H9 (cell line): ENCODE data around the gene TTC39C. TPM values are rescaled to one million over a fixed set of nuclear protein-coding genes. Genes with fewer than 3 reads are reported as not detected.

Experiments used
- DNase-seq: peaks from one replicate; pipeline ENCODE4 v3.0.0-alpha.2; 2017
- H2AFZ ChIP-seq: one replicate; pipeline ENCODE4 v1.6.1; 2013; ENCODE audit warnings: mild to moderate bottlenecking, low read length, control low read depth, moderate library complexity
- H2AK5ac ChIP-seq: 2 replicates; pipeline ENCODE4 v1.6.1; 2013; ENCODE audit warnings: low read length, control low read depth, mixed read lengths; ENCODE audit not compliant: insufficient read length
- H2BK120ac ChIP-seq: one replicate; pipeline ENCODE4 v1.6.1; 2013; ENCODE audit warnings: low read depth, mild to moderate bottlenecking, low read length, control low read depth, inconsistent platforms; ENCODE audit not compliant: poor library complexity, severe bottlenecking
- H2BK12ac ChIP-seq: 2 replicates; pipeline ENCODE4 v1.6.1; 2013; ENCODE audit warnings: low read length, control low read depth, mixed read lengths, low read depth; ENCODE audit not compliant: insufficient read length
- H2BK15ac ChIP-seq: 2 replicates; pipeline ENCODE4 v1.6.1; 2013; ENCODE audit warnings: low read depth, low read length, control low read depth
- H2BK20ac ChIP-seq: one replicate; pipeline ENCODE4 v1.6.1; 2013; ENCODE audit warnings: low read depth, mild to moderate bottlenecking, low read length, control low read depth, inconsistent platforms; ENCODE audit not compliant: poor library complexity, severe bottlenecking
- H2BK5ac ChIP-seq: 2 replicates; pipeline ENCODE4 v1.6.1; 2013; ENCODE audit warnings: low read length, control low read depth, mixed read lengths; ENCODE audit not compliant: insufficient read length
- H3K14ac ChIP-seq: 2 replicates; pipeline ENCODE4 v1.6.1; 2013; ENCODE audit warnings: low read length, control low read depth; ENCODE audit not compliant: insufficient read depth
- H3K18ac ChIP-seq: 2 replicates; pipeline ENCODE4 v1.6.1; 2013; ENCODE audit warnings: low read depth, mild to moderate bottlenecking, mixed read lengths, low read length, control low read depth; ENCODE audit not compliant: insufficient read length
- H3K23ac ChIP-seq: 2 replicates; pipeline ENCODE4 v1.6.1; 2013; ENCODE audit warnings: low read length, control low read depth, mixed read lengths, low read depth; ENCODE audit not compliant: insufficient read length
- H3K23me2 ChIP-seq: 2 replicates; pipeline ENCODE4 v1.6.1; 2013; ENCODE audit warnings: low read depth, mild to moderate bottlenecking, mixed read lengths, low read length, control low read depth; ENCODE audit not compliant: insufficient read length, poor library complexity, severe bottlenecking
- H3K27ac ChIP-seq: 2 replicates; pipeline ENCODE4 v1.5.1; 2013; ENCODE audit warnings: low read length, control low read depth, mixed read lengths, low read depth; ENCODE audit not compliant: insufficient read length
- H3K27me3 ChIP-seq: 2 replicates; pipeline ENCODE4 v1.6.1; 2013; ENCODE audit warnings: low read length, control low read depth, inconsistent platforms; ENCODE audit not compliant: insufficient read depth
- H3K4ac ChIP-seq: 2 replicates; pipeline ENCODE4 v1.6.1; 2013; ENCODE audit warnings: low read depth, mild to moderate bottlenecking, control low read depth, inconsistent platforms, low read length, moderate library complexity
- H3K4me1 ChIP-seq: 2 replicates; pipeline ENCODE4 v1.6.1; 2013; ENCODE audit warnings: low read length, control low read depth, inconsistent platforms; ENCODE audit not compliant: insufficient read depth
- H3K4me2 ChIP-seq: 2 replicates; pipeline ENCODE4 v1.6.1; 2013; ENCODE audit warnings: low read length, control low read depth, mixed read lengths; ENCODE audit not compliant: insufficient read length, insufficient read depth
- H3K56ac ChIP-seq: 2 replicates; pipeline ENCODE4 v1.6.1; 2013; ENCODE audit warnings: low read depth, mild to moderate bottlenecking, mixed read lengths, low read length, control low read depth; ENCODE audit not compliant: insufficient read length
- H3K79me1 ChIP-seq: 2 replicates; pipeline ENCODE4 v1.6.1; 2013; ENCODE audit warnings: low read depth, mild to moderate bottlenecking, moderate library complexity, low read length, control low read depth, inconsistent platforms; ENCODE audit not compliant: insufficient read depth, poor library complexity, severe bottlenecking
- H3K79me2 ChIP-seq: 2 replicates; pipeline ENCODE4 v1.6.1; 2013; ENCODE audit warnings: low read length, control low read depth, inconsistent platforms; ENCODE audit not compliant: insufficient read depth
- H3K9ac ChIP-seq: 2 replicates; pipeline ENCODE4 v1.6.1; 2013; ENCODE audit warnings: low read length, control low read depth, mixed read lengths; ENCODE audit not compliant: insufficient read length; ENCODE audit errors: extremely low read depth
- H3K9me3 ChIP-seq: one replicate; pipeline ENCODE4 v1.6.1; 2013; ENCODE audit warnings: low read depth, low read length, inconsistent platforms; ENCODE audit not compliant: control insufficient read depth
- H3T11ph ChIP-seq: one replicate; pipeline ENCODE4 v1.6.1; 2013; ENCODE audit warnings: mild to moderate bottlenecking, low read length, control low read depth, inconsistent platforms
- H4K20me1 ChIP-seq: one replicate; pipeline ENCODE4 v1.6.1; 2013; ENCODE audit not compliant: control insufficient read depth, insufficient read length, insufficient read depth
- H4K5ac ChIP-seq: 2 replicates; pipeline ENCODE4 v1.6.1; 2013; ENCODE audit warnings: low read depth, mild to moderate bottlenecking, mixed read lengths, low read length, control low read depth; ENCODE audit not compliant: insufficient read length
- H4K8ac ChIP-seq: replicated peaks from 2 replicates; pipeline ENCODE4 v1.6.1; 2013; ENCODE audit warnings: low read length, control low read depth, mixed read lengths, low read depth; ENCODE audit not compliant: insufficient read length
- H4K91ac ChIP-seq: 2 replicates; pipeline ENCODE4 v1.6.1; 2013; ENCODE audit warnings: low read depth, mild to moderate bottlenecking, moderate library complexity, mixed read lengths, low read length, control low read depth; ENCODE audit not compliant: insufficient read length
- H3K27ac Mint-ChIP-seq, 3 experiments: 2 replicates in 2 of 3; 3 replicates in 1 of 3; pipeline ENCODE4 v1.8.0; 2020 to 2021; ENCODE audit warnings: mixed read lengths in 3 of 3, mild to moderate bottlenecking in 1 of 3, moderate library complexity in 1 of 3
- H3K27me3 Mint-ChIP-seq: 2 replicates; pipeline ENCODE4 v1.8.0; 2021; ENCODE audit warnings: low read depth, mild to moderate bottlenecking, moderate library complexity, mixed read lengths
- H3K36me3 Mint-ChIP-seq, 3 experiments: 2 replicates in 2 of 3; 3 replicates in 1 of 3; pipeline ENCODE4 v1.8.0; 2020 to 2021; ENCODE audit warnings: low read depth in 3 of 3, mixed read lengths in 3 of 3; ENCODE audit not compliant: insufficient read depth in 1 of 3
- H3K4me1 Mint-ChIP-seq, 2 experiments: 2 replicates each; pipeline ENCODE4 v1.8.0; 2020; ENCODE audit warnings: mixed read lengths in 2 of 2
- H3K4me3 Mint-ChIP-seq, 2 experiments: 2 replicates in 1 of 2; 3 replicates in 1 of 2; pipeline ENCODE4 v1.8.0; 2020 to 2021; ENCODE audit warnings: mild to moderate bottlenecking in 2 of 2, mixed read lengths in 2 of 2, moderate library complexity in 1 of 2
- H3K9me3 Mint-ChIP-seq, 2 experiments: 2 replicates in 1 of 2; 3 replicates in 1 of 2; pipeline ENCODE4 v1.8.0; 2020; ENCODE audit warnings: mild to moderate bottlenecking in 2 of 2, mixed read lengths in 2 of 2, moderate library complexity in 1 of 2
- WGBS: extraction: QIAGEN DNeasy Blood & Tissue Kit; methylation state at CpG from one replicate; pipeline ENCODE4 v1.1.7; 2013; ENCODE audit warnings: missing lambda C conversion rate, low lambda C conversion rate, mixed read lengths; ENCODE audit not compliant: insufficient read length; ENCODE audit errors: extremely low coverage; 5-methylcytosine and 5-hydroxymethylcytosine counted together
- total RNA-seq: library from RNA; stranded (reverse); gene quantifications from 2 replicates; pipeline ENCODE4 v1.2.1, GENCODE V29; 2021
- TF ChIP-seq, protein P1 (sequence below): fragments of 200-600 bp; sonication (generic); conservative IDR thresholded peaks from 3 replicates; pipeline ENCODE4 v1.8.0; 2021; ENCODE audit warnings: antibody characterized with exemption, mild to moderate bottlenecking

TTC39C gene
- total RNA-seq, 1 experiment from 2014 or later, result 18.0 TPM

GRCh38 chr18:24043403-24043802, 28.8 kb downstream of the TTC39C start:
- no peaks in the 10 kb centered on the region for H3K9me3 ChIP-seq
- H4K8ac ChIP-seq, result no peak overlapping the region
- H2BK12ac ChIP-seq, result no peak overlapping the region
- H3K4ac ChIP-seq, result no peak overlapping the region
- TF ChIP-seq, protein P1, sequence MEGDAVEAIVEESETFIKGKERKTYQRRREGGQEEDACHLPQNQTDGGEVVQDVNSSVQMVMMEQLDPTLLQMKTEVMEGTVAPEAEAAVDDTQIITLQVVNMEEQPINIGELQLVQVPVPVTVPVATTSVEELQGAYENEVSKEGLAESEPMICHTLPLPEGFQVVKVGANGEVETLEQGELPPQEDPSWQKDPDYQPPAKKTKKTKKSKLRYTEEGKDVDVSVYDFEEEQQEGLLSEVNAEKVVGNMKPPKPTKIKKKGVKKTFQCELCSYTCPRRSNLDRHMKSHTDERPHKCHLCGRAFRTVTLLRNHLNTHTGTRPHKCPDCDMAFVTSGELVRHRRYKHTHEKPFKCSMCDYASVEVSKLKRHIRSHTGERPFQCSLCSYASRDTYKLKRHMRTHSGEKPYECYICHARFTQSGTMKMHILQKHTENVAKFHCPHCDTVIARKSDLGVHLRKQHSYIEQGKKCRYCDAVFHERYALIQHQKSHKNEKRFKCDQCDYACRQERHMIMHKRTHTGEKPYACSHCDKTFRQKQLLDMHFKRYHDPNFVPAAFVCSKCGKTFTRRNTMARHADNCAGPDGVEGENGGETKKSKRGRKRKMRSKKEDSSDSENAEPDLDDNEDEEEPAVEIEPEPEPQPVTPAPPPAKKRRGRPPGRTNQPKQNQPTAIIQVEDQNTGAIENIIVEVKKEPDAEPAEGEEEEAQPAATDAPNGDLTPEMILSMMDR, result no peak
- Mint-ChIP-seq H3K9me3 (peaks cover 10 to 12% of the 10 kb centered on the region in 2 experiments; a peak in 4 of 5 replicates), H3K27me3 (no peaks in the 10 kb centered on the region), H3K4me1 (peaks cover 3 to 6% of the 10 kb centered on the region in 2 experiments; a peak in 3 of 4 replicates), H3K36me3 (peaks cover 5 to 6% (median 5%) of the 10 kb centered on the region in 3 experiments; a peak in 4 of 7 replicates), H3K27ac (no peak overlapping the region), H3K4me3 (no peak overlapping the region)
- no peaks in the 10 kb centered on the region for H3K4me1 ChIP-seq
- no peak overlapping the region for H4K5ac ChIP-seq
- H3K27ac ChIP-seq, result no peak overlapping the region
- no peak overlapping the region for H3K56ac ChIP-seq
- no peak overlapping the region for H2BK20ac ChIP-seq
- H3K4me2 ChIP-seq, result no peak overlapping the region
- no peaks in the 10 kb centered on the region for H3K79me1 ChIP-seq
- DNase-seq, result no peak
- no peaks in the 10 kb centered on the region for H3K27me3 ChIP-seq
- no peaks in the 10 kb centered on the region for H3K23me2 ChIP-seq
- no peak overlapping the region for H2BK15ac ChIP-seq
- no peak overlapping the region for H2BK5ac ChIP-seq
- H2AK5ac ChIP-seq, result no peak overlapping the region
- H2BK120ac ChIP-seq, result no peak overlapping the region
- no peak overlapping the region for H3K9ac ChIP-seq
- H4K91ac ChIP-seq, result no peak overlapping the region
- H3K23ac ChIP-seq, result no peak overlapping the region
- peaks cover 9% of the 10 kb centered on the region; the same call in 1 of the 2 replicates for H3K79me2 ChIP-seq
- no peaks in the 10 kb centered on the region for H4K20me1 ChIP-seq
- H3K18ac ChIP-seq, result no peak overlapping the region
- no peak overlapping the region for H2AFZ ChIP-seq
- no peak overlapping the region for H3T11ph ChIP-seq
- H3K14ac ChIP-seq, result no peak overlapping the region
- no CpG with 5 or more reads among the region's 6 CpGs for WGBS
